Measurements from ENCODE around the gene TDRD3. TPM values are rescaled to one million over a fixed set of nuclear protein-coding genes. Genes with fewer than 3 reads are reported as not detected.
"Not testable (repeated sequence)": the region's sequence is repeated elsewhere in the genome, so short reads cannot be mapped to it uniquely, and the experiment has no call there.

Gene TDRD3
- total and polyA plus RNA-seq, 2 experiments from 2014 or later: 20.8 to 29.5 TPM

- Histone ChIP-seq H3K36me3 (no peaks in the 10 kb centered on the region), H3K4me1 (ENCODE audit: low read depth) (no peaks in the 10 kb centered on the region), H3K27me3 (no peaks in the 10 kb centered on the region), H3K9me3 (ENCODE audit: low read depth) (no peaks in the 10 kb centered on the region), H3K27ac (no peak overlapping the region), H3K4me3 (no peak overlapping the region)
- no peak for TF ChIP-seq CTCF (IDR thresholded peaks at IDR 0.05; ENCODE audit: low read depth, low read length)
- DNase-seq (ENCODE audit: low read depth in 1 of 2, low spot score in 1 of 2): no peak
These were observed 26.7 kb upstream of the TDRD3 start for GRCh38 chr13:60370343-60370742.

GRCh38 chr13:60372141-60372540, 24.9 kb upstream of the TDRD3 start:
- no peak overlapping the region for H3K27ac ChIP-seq
- H3K9me3 ChIP-seq (ENCODE audit: low read depth): no peaks in the 10 kb centered on the region
- no peak for DNase-seq (ENCODE audit: low read depth in 1 of 2, low spot score in 1 of 2)
- no peaks in the 10 kb centered on the region for H3K36me3 ChIP-seq
- no peaks in the 10 kb centered on the region for H3K4me1 ChIP-seq (ENCODE audit: low read depth)
- no peak for TF ChIP-seq CTCF (IDR thresholded peaks at IDR 0.05; ENCODE audit: low read depth, low read length)
- no peak overlapping the region for H3K4me3 ChIP-seq
- no peaks in the 10 kb centered on the region for H3K27me3 ChIP-seq

- not testable (repeated sequence) for DNase-seq (ENCODE audit: low read depth in 1 of 2, low spot score in 1 of 2); H3K36me3 ChIP-seq; H3K27me3 ChIP-seq; H3K9me3 ChIP-seq (ENCODE audit: low read depth); H3K4me1 ChIP-seq (ENCODE audit: low read depth); H3K4me3 ChIP-seq; H3K27ac ChIP-seq
These were observed 17.7 kb upstream of the TDRD3 start for GRCh38 chr13:60379282-60379681.

GRCh38 chr13:60379837-60380565, 17.0 kb upstream of the TDRD3 start:
- DNase-seq (ENCODE audit: low read depth in 1 of 2, low spot score in 1 of 2): no peak
- TF ChIP-seq CTCF (IDR thresholded peaks at IDR 0.05; ENCODE audit: low read depth, low read length): peak; percentile 17
- no peaks in the 10 kb centered on the region for H3K36me3 ChIP-seq

GRCh38 chr13:60384911-60385310, 12.1 kb upstream of the TDRD3 start:
- Histone ChIP-seq H3K4me1 (ENCODE audit: low read depth) (peaks cover 7% of the 10 kb centered on the region), H3K4me3 (no peak overlapping the region), H3K27ac (no peak overlapping the region), H3K36me3 (no peaks in the 10 kb centered on the region), H3K27me3 (no peaks in the 10 kb centered on the region), H3K9me3 (ENCODE audit: low read depth) (no peaks in the 10 kb centered on the region)
- no peak for DNase-seq (ENCODE audit: low read depth in 1 of 2, low spot score in 1 of 2)
- no peak for TF ChIP-seq CTCF (IDR thresholded peaks at IDR 0.05; ENCODE audit: low read depth, low read length)

More at GRCh38 chr13:60379837-60380565, 17.0 kb upstream of the TDRD3 start:
- Histone ChIP-seq H3K27ac (no peak overlapping the region), H3K4me3 (no peak overlapping the region), H3K9me3 (ENCODE audit: low read depth) (no peaks in the 10 kb centered on the region), H3K4me1 (ENCODE audit: low read depth) (no peaks in the 10 kb centered on the region), H3K27me3 (no peaks in the 10 kb centered on the region)

- no peaks in the 10 kb centered on the region for H3K27me3 ChIP-seq
- no peak for TF ChIP-seq CTCF (IDR thresholded peaks at IDR 0.05; ENCODE audit: low read depth, low read length)
- H3K4me3 ChIP-seq: no peak overlapping the region
- no peak for DNase-seq (ENCODE audit: low read depth in 1 of 2, low spot score in 1 of 2)
- peaks cover 8% of the 10 kb centered on the region for H3K4me1 ChIP-seq (ENCODE audit: low read depth)
- H3K36me3 ChIP-seq: no peaks in the 10 kb centered on the region
- H3K27ac ChIP-seq: no peak overlapping the region
- H3K9me3 ChIP-seq (ENCODE audit: low read depth): no peaks in the 10 kb centered on the region
These were observed 10.8 kb upstream of the TDRD3 start for GRCh38 chr13:60386250-60386649.

Data from cardiac muscle cell (in vitro differentiated cells and primary cell).